ENCODE data around the gene HECW1. TPM values are rescaled to one million over a fixed set of nuclear protein-coding genes. Genes with fewer than 3 reads are reported as not detected.
A peak's percentile ranks its signal among the peaks of the same experiment; 100 is the strongest.

The HECW1 gene
- total and polyA plus RNA-seq, 10 of the 15 experiments (the other 5 are each of a cell fraction or from before 2014, with no cell fraction given), result under 0.01 to 0.31 (median 0.04) TPM; not detected in 3

DNA sequence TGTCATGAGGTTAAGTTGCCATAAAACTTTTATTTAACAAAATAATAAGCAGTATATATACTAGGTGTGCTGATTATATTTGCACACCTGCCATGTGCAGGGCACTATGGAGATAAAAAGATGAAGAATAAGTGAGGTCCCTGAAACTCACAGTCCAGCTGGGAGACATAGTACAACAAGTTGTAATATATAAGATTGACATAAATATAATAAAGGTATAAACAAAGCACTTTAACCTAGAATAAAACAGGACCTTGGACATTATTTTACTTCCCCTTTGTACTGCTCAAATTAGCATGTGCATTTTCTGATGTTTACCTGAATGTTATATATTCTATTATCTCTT is 476.7 kb downstream of the HECW1 start:
- H3K9me3 ChIP-seq (replicated peaks; ENCODE audit: control insufficient read depth, insufficient read depth, low read length), result no peaks in the 10 kb centered on the region; the same call in 2 of the 3 replicates
- no TSS peak for BruUV-seq (replicated peaks)
- ChIA-PET SMC1A (ENCODE audit: uncharacterized antibody, unreplicated experiment) (interaction anchor here (2.8 to 9.8 kb wide), 5 partner anchors 31 to 143 kb away, joined by 11 to 163 read pairs (median 93); partner anchors contain the start of gene COA1), RAD21 (ENCODE audit: unreplicated experiment) (interaction anchor here (0.6 to 12.2 kb wide), 6 partner anchors 23 to 141 kb away, joined by 3 to 516 read pairs (median 24); partner anchors contain the start of gene COA1), CTCF (interaction anchor here (1.3 to 12.5 kb wide), 5 partner anchors 24 to 250 kb away, joined by 3 to 183 read pairs (median 18); no protein-coding TSS in a partner anchor), POLR2A (interaction anchor here (0.6 to 9.8 kb wide), 3 partner anchors 59 to 196 kb away, joined by 7 to 138 read pairs (median 8); no protein-coding TSS in a partner anchor)
- peak overlapping the region; percentile 49 for H3K9ac ChIP-seq (ENCODE audit: control insufficient read depth, insufficient read depth, low read length)
- ATAC-seq, result no peak
- peak overlapping the region; percentile 77 for H3K4me3 ChIP-seq
- H3K36me3 ChIP-seq (ENCODE audit: control insufficient read depth in 2 of 2, insufficient read depth in 2 of 2, low read length in 1 of 2), result no peaks in the 10 kb centered on the region; a peak in 1 of 4 replicates
- no peak overlapping the region for H2AFZ ChIP-seq (ENCODE audit: control insufficient read depth, low read depth, low read length)
- no peak for TF ChIP-seq ZNF274 (IDR thresholded peaks at IDR 0.05; ENCODE audit: insufficient read depth, insufficient read length)
- no peak for TF ChIP-seq NFYB (IDR thresholded peaks at IDR 0.05; ENCODE audit: insufficient read depth, low read depth, low read length)
- peaks cover 33% of the 10 kb centered on the region for H3K4me1 ChIP-seq (ENCODE audit: control insufficient read depth, insufficient read depth, low read length)
- peak overlapping the region; percentile 88 for H3K4me2 ChIP-seq (ENCODE audit: control insufficient read depth, insufficient read depth)
- H3K27ac ChIP-seq (ENCODE audit: control insufficient read depth, insufficient read depth), result peak overlapping the region; percentile 98
- H4K20me1 ChIP-seq (ENCODE audit: control insufficient read depth, insufficient read depth), result no peaks in the 10 kb centered on the region
- in situ Hi-C loops (cut with MboI) (loop anchor here (10.0 kb wide), 1 partner anchor 106 kb away; no protein-coding TSS in a partner anchor), intact Hi-C loops (cut with micrococcal nuclease; ENCODE audit: unreplicated experiment) (loop anchor here (5.0 kb wide), 1 partner anchor 657 kb away; the partner anchor contains the start of genes MRPL32 and PSMA2)
- no peak for DNase-seq (ENCODE audit: low read depth, low spot score)
- H3K27me3 ChIP-seq (replicated peaks in 1 of 2; ENCODE audit: control insufficient read depth in 2 of 2, insufficient read depth in 2 of 2, low read length in 1 of 2), result no peaks in the 10 kb centered on the region
- FAIRE-seq, result no peak
- H3K79me2 ChIP-seq (ENCODE audit: control insufficient read depth, insufficient read depth, low read length), result peaks cover 98% of the 10 kb centered on the region

GRCh38 chr7:43589728-43590127 is 477.3 kb downstream of the HECW1 start:
- ChIA-PET POLR2A (interaction anchor here (9.8 kb wide), 1 partner anchor 58 kb away, joined by 138 read pairs; no protein-coding TSS in a partner anchor), RAD21 (ENCODE audit: unreplicated experiment) (interaction anchor here (1.3 to 12.2 kb wide), 4 partner anchors 23 to 141 kb away, joined by 4 to 280 read pairs (median 20); partner anchors contain the start of gene COA1), SMC1A (ENCODE audit: uncharacterized antibody, unreplicated experiment) (interaction anchor here (0.7 to 9.8 kb wide), 6 partner anchors 19 to 279 kb away, joined by 3 to 163 read pairs (median 49); partner anchors contain the start of gene COA1), CTCF (interaction anchor here (1.3 to 12.5 kb wide), 4 partner anchors 59 to 250 kb away, joined by 3 to 183 read pairs (median 50); no protein-coding TSS in a partner anchor)
- DNase-seq (ENCODE audit: low read depth, low spot score) (no peak), ATAC-seq (no peak), FAIRE-seq (no peak)
- Histone ChIP-seq H3K4me3 (peak overlapping the region; percentile 66), H3K4me2 (ENCODE audit: control insufficient read depth, insufficient read depth) (peak overlapping the region; percentile 88), H3K27me3 (replicated peaks in 1 of 2; ENCODE audit: control insufficient read depth in 2 of 2, insufficient read depth in 2 of 2, low read length in 1 of 2) (no peaks in the 10 kb centered on the region), H3K4me1 (ENCODE audit: control insufficient read depth, insufficient read depth, low read length) (peaks cover 39% of the 10 kb centered on the region), H3K9me3 (replicated peaks; ENCODE audit: control insufficient read depth, insufficient read depth, low read length) (no peaks in the 10 kb centered on the region; the same call in 2 of the 3 replicates), H2AFZ (ENCODE audit: control insufficient read depth, low read depth, low read length) (no peak overlapping the region), H3K27ac (ENCODE audit: control insufficient read depth, insufficient read depth) (peak overlapping the region; percentile 98), H3K9ac (ENCODE audit: control insufficient read depth, insufficient read depth, low read length) (peak overlapping the region; percentile 53), H3K36me3 (ENCODE audit: control insufficient read depth in 2 of 2, insufficient read depth in 2 of 2, low read length in 1 of 2) (no peaks in the 10 kb centered on the region; a peak in 1 of 4 replicates), H4K20me1 (ENCODE audit: control insufficient read depth, insufficient read depth) (no peaks in the 10 kb centered on the region), H3K79me2 (ENCODE audit: control insufficient read depth, insufficient read depth, low read length) (peaks cover 98% of the 10 kb centered on the region)
- WGBS (ENCODE audit: insufficient coverage, insufficient replicate concordance, low lambda C conversion rate, missing lambda C conversion rate), result 32% methylated on average over 3 of the region's 3 CpGs
- in situ Hi-C loops (cut with MboI), result loop anchor here (10.0 kb wide), 1 partner anchor 105 kb away; no protein-coding TSS in a partner anchor
- intact Hi-C loops (cut with micrococcal nuclease; ENCODE audit: unreplicated experiment), result loop anchor here (5.0 kb wide), 1 partner anchor 657 kb away; the partner anchor contains the start of genes MRPL32 and PSMA2
- BruUV-seq (replicated peaks), result no TSS peak
- TF ChIP-seq DPF2 (IDR thresholded peaks at IDR 0.05) (no peak), SREBF1 (IDR thresholded peaks at IDR 0.05; ENCODE audit: low read length) (no peak)
- TF ChIP-seq, protein P1, sequence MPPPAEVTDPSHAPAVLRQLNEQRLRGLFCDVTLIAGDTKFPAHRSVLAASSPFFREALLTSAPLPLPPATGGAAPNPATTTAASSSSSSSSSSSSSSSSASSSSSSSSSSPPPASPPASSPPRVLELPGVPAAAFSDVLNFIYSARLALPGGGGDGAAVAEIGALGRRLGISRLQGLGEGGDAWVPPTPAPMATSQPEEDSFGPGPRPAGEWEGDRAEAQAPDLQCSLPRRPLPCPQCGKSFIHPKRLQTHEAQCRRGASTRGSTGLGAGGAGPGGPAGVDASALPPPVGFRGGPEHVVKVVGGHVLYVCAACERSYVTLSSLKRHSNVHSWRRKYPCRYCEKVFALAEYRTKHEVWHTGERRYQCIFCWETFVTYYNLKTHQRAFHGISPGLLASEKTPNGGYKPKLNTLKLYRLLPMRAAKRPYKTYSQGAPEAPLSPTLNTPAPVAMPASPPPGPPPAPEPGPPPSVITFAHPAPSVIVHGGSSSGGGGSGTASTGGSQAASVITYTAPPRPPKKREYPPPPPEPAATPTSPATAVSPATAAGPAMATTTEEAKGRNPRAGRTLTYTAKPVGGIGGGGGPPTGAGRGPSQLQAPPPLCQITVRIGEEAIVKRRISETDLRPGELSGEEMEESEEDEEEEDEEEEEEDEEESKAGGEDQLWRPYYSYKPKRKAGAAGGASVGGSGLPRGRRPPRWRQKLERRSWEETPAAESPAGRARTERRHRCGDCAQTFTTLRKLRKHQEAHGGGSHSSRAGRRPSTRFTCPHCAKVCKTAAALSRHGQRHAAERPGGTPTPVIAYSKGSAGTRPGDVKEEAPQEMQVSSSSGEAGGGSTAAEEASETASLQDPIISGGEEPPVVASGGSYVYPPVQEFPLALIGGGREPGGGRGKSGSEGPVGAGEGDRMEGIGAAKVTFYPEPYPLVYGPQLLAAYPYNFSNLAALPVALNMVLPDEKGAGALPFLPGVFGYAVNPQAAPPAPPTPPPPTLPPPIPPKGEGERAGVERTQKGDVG (CRISPR knock-in tag; IDR thresholded peaks at IDR 0.05), result no peak
- TF ChIP-seq, protein P2, sequence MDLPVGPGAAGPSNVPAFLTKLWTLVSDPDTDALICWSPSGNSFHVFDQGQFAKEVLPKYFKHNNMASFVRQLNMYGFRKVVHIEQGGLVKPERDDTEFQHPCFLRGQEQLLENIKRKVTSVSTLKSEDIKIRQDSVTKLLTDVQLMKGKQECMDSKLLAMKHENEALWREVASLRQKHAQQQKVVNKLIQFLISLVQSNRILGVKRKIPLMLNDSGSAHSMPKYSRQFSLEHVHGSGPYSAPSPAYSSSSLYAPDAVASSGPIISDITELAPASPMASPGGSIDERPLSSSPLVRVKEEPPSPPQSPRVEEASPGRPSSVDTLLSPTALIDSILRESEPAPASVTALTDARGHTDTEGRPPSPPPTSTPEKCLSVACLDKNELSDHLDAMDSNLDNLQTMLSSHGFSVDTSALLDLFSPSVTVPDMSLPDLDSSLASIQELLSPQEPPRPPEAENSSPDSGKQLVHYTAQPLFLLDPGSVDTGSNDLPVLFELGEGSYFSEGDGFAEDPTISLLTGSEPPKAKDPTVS (IDR thresholded peaks at IDR 0.05; ENCODE audit: low read depth, low read length), result no peak

Data from GM12878 (cell line).